Mesendoderm (in vitro differentiated cells): ENCODE results near the gene PDGFRB.
A peak's percentile ranks its signal among the peaks of the same experiment; 100 is the strongest.

ENCODE experiments used
- DNase-seq: peaks from one replicate; pipeline ENCODE4 v3.0.0; 2013
- H2AK5ac ChIP-seq: 2 replicates; pipeline ENCODE4 v1.6.1; 2013; ENCODE audit warnings: low read length, inconsistent platforms
- H2BK120ac ChIP-seq: 2 replicates; pipeline ENCODE4 v1.6.1; 2013; ENCODE audit warnings: low read depth, mild to moderate bottlenecking, low read length, moderate library complexity, mixed read lengths
- H2BK15ac ChIP-seq: replicated peaks from 2 replicates; pipeline ENCODE4 v1.6.1; 2013; ENCODE audit warnings: low read depth, mild to moderate bottlenecking, moderate library complexity
- H2BK5ac ChIP-seq: 2 replicates; pipeline ENCODE4 v1.6.1; 2013; ENCODE audit warnings: low read length, inconsistent platforms
- H3K18ac ChIP-seq: 2 replicates; pipeline ENCODE4 v1.6.1; 2013; ENCODE audit warnings: mild to moderate bottlenecking, low read length, mixed read lengths
- H3K23ac ChIP-seq: one replicate; pipeline ENCODE4 v1.6.1; 2013; ENCODE audit warnings: low read length
- H3K27ac ChIP-seq: 2 replicates; pipeline ENCODE4 v1.5.1; 2013; ENCODE audit warnings: low read depth, mild to moderate bottlenecking, inconsistent platforms, low read length, moderate library complexity
- H3K27me3 ChIP-seq: 2 replicates; pipeline ENCODE4 v1.6.1; 2013; ENCODE audit warnings: low read length, control low read depth, mild to moderate bottlenecking, inconsistent platforms; ENCODE audit not compliant: insufficient read depth, poor library complexity
- H3K36me3 ChIP-seq: 2 replicates; pipeline ENCODE4 v1.6.1; 2013; ENCODE audit warnings: low read length, inconsistent platforms; ENCODE audit not compliant: control insufficient read depth, insufficient read depth
- H3K4ac ChIP-seq: one replicate; pipeline ENCODE4 v1.6.1; 2013; ENCODE audit warnings: low read depth, mild to moderate bottlenecking, low read length, moderate library complexity
- H3K4me1 ChIP-seq: 2 replicates; pipeline ENCODE4 v1.6.1; 2013; ENCODE audit warnings: low read depth, low read length, inconsistent platforms; ENCODE audit not compliant: control insufficient read depth
- H3K4me2 ChIP-seq: 2 replicates; pipeline ENCODE4 v1.6.1; 2013; ENCODE audit warnings: low read length
- H3K4me3 ChIP-seq: 2 replicates; pipeline ENCODE4 v1.5.1; 2013; ENCODE audit warnings: mild to moderate bottlenecking, low read length
- H3K56ac ChIP-seq: one replicate; pipeline ENCODE4 v1.6.1; 2013; ENCODE audit warnings: low read length
- H3K79me1 ChIP-seq: 2 replicates; pipeline ENCODE4 v1.6.1; 2013; ENCODE audit warnings: low read length, inconsistent platforms
- H3K79me2 ChIP-seq: 2 replicates; pipeline ENCODE4 v1.6.1; 2013; ENCODE audit warnings: mild to moderate bottlenecking, low read length; ENCODE audit not compliant: control insufficient read depth, insufficient read depth
- H3K9ac ChIP-seq: 2 replicates; pipeline ENCODE4 v1.6.1; 2013; ENCODE audit warnings: low read length, inconsistent platforms
- H4K5ac ChIP-seq: one replicate; pipeline ENCODE4 v1.6.1; 2013; ENCODE audit warnings: low read length
- H4K8ac ChIP-seq: one replicate; pipeline ENCODE4 v1.6.1; 2013; ENCODE audit warnings: low read depth, mild to moderate bottlenecking, control low read depth, low read length, moderate library complexity
- WGBS: extraction: QIAGEN DNeasy Blood & Tissue Kit; methylation state at CpG from one replicate; pipeline ENCODE4 v1.1.7; 2013; ENCODE audit warnings: low lambda C conversion rate, missing lambda C conversion rate; ENCODE audit not compliant: insufficient coverage; ENCODE audit errors: extremely low coverage; 5-methylcytosine and 5-hydroxymethylcytosine counted together

PDGFRB gene

DNA sequence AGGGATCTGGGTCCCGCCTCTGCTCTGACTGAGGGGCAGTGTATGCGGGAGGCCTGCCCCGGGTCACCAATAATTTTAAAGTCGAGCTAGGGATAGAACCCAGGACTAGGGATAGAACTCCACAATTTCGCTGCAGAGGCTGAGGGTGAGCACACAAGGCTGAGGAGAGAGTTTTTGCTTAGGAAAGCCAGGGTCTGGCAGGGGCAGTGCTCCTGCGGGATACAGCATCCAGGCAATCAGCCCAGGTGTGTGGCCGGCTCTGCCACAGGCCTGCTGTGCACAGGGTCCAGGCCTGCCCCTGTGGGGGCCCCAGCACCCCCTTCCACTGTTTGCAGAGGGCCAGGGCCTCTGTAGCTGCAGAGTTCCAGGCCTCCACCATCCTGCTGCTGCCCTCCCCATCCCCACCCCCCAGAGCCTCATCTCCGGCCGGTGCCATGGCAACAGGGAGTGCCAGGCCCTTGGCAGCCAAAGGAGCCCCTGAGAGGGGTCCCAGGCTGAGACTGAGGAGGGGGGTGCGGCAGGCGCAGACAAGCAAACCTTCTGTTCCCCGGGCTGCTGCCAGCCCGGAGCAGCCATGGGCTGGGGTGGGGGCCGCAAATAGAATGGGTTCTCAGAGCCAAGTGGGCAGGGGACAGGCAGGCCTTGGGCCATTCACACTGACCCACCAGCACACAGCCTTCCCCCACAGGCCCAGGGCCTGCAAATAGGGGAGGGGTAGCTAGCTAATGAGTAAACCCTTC is 8.6 kb downstream of the PDGFRB start:
- no peak overlapping the region for H3K4ac ChIP-seq
- no peak overlapping the region for H3K9ac ChIP-seq
- no peaks in the 10 kb centered on the region for H3K27me3 ChIP-seq
- no peak overlapping the region for H3K56ac ChIP-seq
- no CpG with 5 or more reads among the region's 14 CpGs for WGBS
- no peak overlapping the region for H3K27ac ChIP-seq
- no peak overlapping the region for H4K8ac ChIP-seq
- no peak overlapping the region for H3K4me3 ChIP-seq
- no peak for DNase-seq
- no peak overlapping the region for H2BK15ac ChIP-seq
- H2BK5ac ChIP-seq: no peak overlapping the region
- no peaks in the 10 kb centered on the region for H3K36me3 ChIP-seq
- H3K79me2 ChIP-seq: no peaks in the 10 kb centered on the region
- H3K4me1 ChIP-seq: peaks cover 12% of the 10 kb centered on the region
- H3K79me1 ChIP-seq: no peaks in the 10 kb centered on the region
- H2AK5ac ChIP-seq: peak overlapping the region; percentile 13
- no peak overlapping the region for H3K23ac ChIP-seq
- H2BK120ac ChIP-seq: no peak overlapping the region
- no peak overlapping the region for H3K4me2 ChIP-seq
- H3K18ac ChIP-seq: peak overlapping the region; percentile 10
- no peak overlapping the region for H4K5ac ChIP-seq

GRCh38 chr5:150146235-150146634 is 9.4 kb downstream of the PDGFRB start:
- Histone ChIP-seq H3K18ac (no peak overlapping the region), H3K79me2 (no peaks in the 10 kb centered on the region)

DNA sequence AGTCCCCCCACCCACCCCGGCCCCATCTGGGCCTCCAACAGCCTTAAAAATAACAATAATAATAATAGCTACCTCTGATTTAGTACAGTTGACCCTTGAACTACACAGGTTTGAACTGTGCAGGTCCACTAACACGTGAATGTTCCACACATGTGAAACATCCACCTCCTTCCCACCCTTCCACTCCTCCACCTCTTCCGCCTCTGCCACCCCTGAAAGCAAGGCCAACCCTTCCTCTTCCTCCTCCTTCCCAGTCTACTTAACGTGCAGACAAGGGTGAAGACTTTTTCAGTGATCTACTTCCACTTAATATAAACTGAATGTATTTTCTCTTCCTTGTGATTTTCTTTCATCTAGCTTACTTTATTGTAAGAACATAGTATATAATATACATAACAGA is 10.8 kb downstream of the PDGFRB start:
- no peak for DNase-seq
- H3K36me3 ChIP-seq: no peaks in the 10 kb centered on the region
- no peak overlapping the region for H2BK120ac ChIP-seq
- H2BK5ac ChIP-seq: peak overlapping the region; percentile 0
- H3K79me2 ChIP-seq: no peaks in the 10 kb centered on the region
- no peaks in the 10 kb centered on the region for H3K79me1 ChIP-seq
- no peak overlapping the region for H3K23ac ChIP-seq
- no peak overlapping the region for H2AK5ac ChIP-seq
- no peak overlapping the region for H2BK15ac ChIP-seq
- no peak overlapping the region for H3K9ac ChIP-seq
- no peak overlapping the region for H3K4me2 ChIP-seq
- no CpG with 5 or more reads among the region's 4 CpGs for WGBS
- H4K8ac ChIP-seq: no peak overlapping the region
- no peaks in the 10 kb centered on the region for H3K27me3 ChIP-seq
- H3K18ac ChIP-seq: peak overlapping the region; percentile 33
- no peak overlapping the region for H4K5ac ChIP-seq
- H3K56ac ChIP-seq: peak overlapping the region; percentile 38
- peaks cover 12% of the 10 kb centered on the region for H3K4me1 ChIP-seq
- peak overlapping the region; percentile 47 for H3K27ac ChIP-seq
- no peak overlapping the region for H3K4me3 ChIP-seq
- no peak overlapping the region for H3K4ac ChIP-seq

More at GRCh38 chr5:150146235-150146634, 9.4 kb downstream of the PDGFRB start:
- peaks cover 12% of the 10 kb centered on the region for H3K4me1 ChIP-seq
- no peak overlapping the region for H3K9ac ChIP-seq
- H2BK120ac ChIP-seq: no peak overlapping the region
- H3K4me2 ChIP-seq: no peak overlapping the region
- H3K23ac ChIP-seq: no peak overlapping the region
- H4K5ac ChIP-seq: no peak overlapping the region
- H2AK5ac ChIP-seq: no peak overlapping the region
- H3K56ac ChIP-seq: no peak overlapping the region
- H2BK15ac ChIP-seq: no peak overlapping the region
- H3K4ac ChIP-seq: no peak overlapping the region
- H2BK5ac ChIP-seq: no peak overlapping the region
- no CpG with 5 or more reads among the region's 5 CpGs for WGBS
- no peaks in the 10 kb centered on the region for H3K79me1 ChIP-seq
- H3K36me3 ChIP-seq: no peaks in the 10 kb centered on the region
- no peaks in the 10 kb centered on the region for H3K27me3 ChIP-seq
- DNase-seq: no peak
- H3K4me3 ChIP-seq: no peak overlapping the region
- no peak overlapping the region for H4K8ac ChIP-seq
- H3K27ac ChIP-seq: no peak overlapping the region

DNA sequence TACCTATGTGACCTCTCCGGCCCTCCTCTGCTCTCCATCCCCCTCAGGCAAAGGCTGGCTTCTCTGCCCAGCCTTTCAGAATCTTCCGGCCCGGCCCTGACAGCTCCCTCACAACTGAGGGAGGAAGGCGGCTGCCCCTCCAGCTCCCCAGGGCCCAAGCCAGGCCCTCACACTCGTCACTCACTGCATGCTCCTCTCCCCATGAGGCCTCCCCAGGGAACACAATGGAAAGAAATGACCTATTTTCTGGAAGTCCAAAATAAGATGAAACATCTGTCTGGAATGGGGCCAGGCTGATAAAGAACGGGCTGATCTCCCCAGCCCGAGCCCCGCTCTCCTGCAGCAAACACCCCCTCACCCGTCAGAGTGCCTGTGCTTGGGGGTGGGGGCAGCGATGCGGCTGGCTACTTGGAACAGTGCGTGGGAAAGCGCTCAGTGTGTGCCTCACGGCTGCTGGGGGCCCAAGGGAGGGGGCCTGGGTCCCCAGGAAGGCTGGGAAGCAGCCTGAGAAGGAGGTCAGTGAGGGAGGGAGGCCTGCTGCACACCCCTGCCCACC is 11.3 kb downstream of the PDGFRB start:
- H3K4ac ChIP-seq: peak overlapping the region; percentile 66
- peak overlapping the region; percentile 35 for H2BK5ac ChIP-seq
- peak overlapping the region; percentile 47 for H3K27ac ChIP-seq
- no peak overlapping the region for H3K4me3 ChIP-seq
- peaks cover 12% of the 10 kb centered on the region for H3K4me1 ChIP-seq
- H2BK15ac ChIP-seq: no peak overlapping the region
- H4K8ac ChIP-seq: no peak overlapping the region
- H3K56ac ChIP-seq: peak overlapping the region; percentile 38
- no CpG with 5 or more reads among the region's 14 CpGs for WGBS
- H3K36me3 ChIP-seq: no peaks in the 10 kb centered on the region
- DNase-seq: no peak
- no peak overlapping the region for H2AK5ac ChIP-seq
- H3K4me2 ChIP-seq: no peak overlapping the region
- no peaks in the 10 kb centered on the region for H3K27me3 ChIP-seq
- peak overlapping the region; percentile 5 for H2BK120ac ChIP-seq
- H3K79me2 ChIP-seq: no peaks in the 10 kb centered on the region
- H3K79me1 ChIP-seq: no peaks in the 10 kb centered on the region
- H3K18ac ChIP-seq: peak overlapping the region; percentile 33
- H3K23ac ChIP-seq: no peak overlapping the region
- no peak overlapping the region for H4K5ac ChIP-seq
- H3K9ac ChIP-seq: peak overlapping the region; percentile 10

GRCh38 chr5:150143350-150144245 is 12.0 kb downstream of the PDGFRB start:
- no peak overlapping the region for H2AK5ac ChIP-seq
- no peak overlapping the region for H4K5ac ChIP-seq
- no peaks in the 10 kb centered on the region for H3K79me2 ChIP-seq
- peak overlapping the region; percentile 24 for H2BK5ac ChIP-seq
- peak overlapping the region; percentile 22 for H3K4ac ChIP-seq
- no peak overlapping the region for H4K8ac ChIP-seq
- no peaks in the 10 kb centered on the region for H3K27me3 ChIP-seq
- H3K4me1 ChIP-seq: peaks cover 14% of the 10 kb centered on the region
- H3K36me3 ChIP-seq: no peaks in the 10 kb centered on the region
- no peak overlapping the region for H3K9ac ChIP-seq
- H2BK120ac ChIP-seq: no peak overlapping the region
- H3K4me2 ChIP-seq: no peak overlapping the region
- no peak overlapping the region for H2BK15ac ChIP-seq
- DNase-seq: no peak
- H3K56ac ChIP-seq: peak overlapping the region; percentile 38
- H3K18ac ChIP-seq: peak overlapping the region; percentile 33
- WGBS: no CpG with 5 or more reads among the region's 20 CpGs
- peak overlapping the region; percentile 47 for H3K27ac ChIP-seq
- no peaks in the 10 kb centered on the region for H3K79me1 ChIP-seq
- H3K23ac ChIP-seq: no peak overlapping the region
- H3K4me3 ChIP-seq: no peak overlapping the region
